Measurements from ENCODE around the gene EIF4E3.

Gene EIF4E3

GRCh38 chr3:71641674-71642073 is 83.5 kb downstream of the EIF4E3 start:
- no peak for DNase-seq

- no peak for DNase-seq
Observed at GRCh38 chr3:71640331-71640983, 84.7 kb downstream of the EIF4E3 start.

DNA sequence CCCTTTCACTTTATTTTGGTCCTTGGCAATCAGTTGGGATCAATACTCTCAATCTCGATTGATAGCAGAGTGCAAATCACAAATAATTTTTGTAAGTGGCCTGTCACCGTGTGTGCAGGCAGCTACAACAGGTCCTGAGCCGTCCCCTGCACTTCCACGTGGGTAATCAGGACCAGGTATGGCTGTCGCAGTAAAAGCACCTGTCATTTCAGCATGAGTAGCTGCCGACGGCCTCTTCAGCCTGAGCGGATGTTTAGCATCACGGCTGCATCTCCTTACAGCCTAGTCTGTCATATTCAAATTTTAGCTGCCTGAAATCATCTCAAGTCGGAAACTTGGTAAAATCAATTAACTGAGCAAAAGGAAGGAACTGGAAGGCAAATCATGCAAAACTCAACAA is 88.7 kb downstream of the EIF4E3 start:
- DNase-seq = no peak

DNA sequence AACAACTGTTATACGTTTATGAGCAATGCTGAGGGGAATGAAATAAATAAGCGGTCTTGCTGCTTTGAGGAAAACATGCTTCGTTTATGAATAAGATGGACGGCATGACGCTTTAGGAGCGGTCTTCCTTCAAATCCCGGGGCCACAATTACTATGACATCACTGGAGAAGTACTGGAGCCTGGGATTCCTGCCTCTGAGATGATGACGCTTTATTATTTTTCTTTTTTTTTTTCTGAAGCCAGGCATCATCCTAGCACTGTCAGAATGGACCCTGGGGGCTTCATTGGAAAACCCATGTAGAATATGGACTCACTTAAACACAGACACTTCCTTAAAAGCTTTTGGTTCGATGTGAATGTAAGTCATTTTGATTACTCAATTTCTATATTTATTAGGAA is 89.2 kb downstream of the EIF4E3 start:
- DNase-seq = no peak

- DNase-seq = no peak
Observed at GRCh38 chr3:71634671-71635070, 90.5 kb downstream of the EIF4E3 start.

DNA sequence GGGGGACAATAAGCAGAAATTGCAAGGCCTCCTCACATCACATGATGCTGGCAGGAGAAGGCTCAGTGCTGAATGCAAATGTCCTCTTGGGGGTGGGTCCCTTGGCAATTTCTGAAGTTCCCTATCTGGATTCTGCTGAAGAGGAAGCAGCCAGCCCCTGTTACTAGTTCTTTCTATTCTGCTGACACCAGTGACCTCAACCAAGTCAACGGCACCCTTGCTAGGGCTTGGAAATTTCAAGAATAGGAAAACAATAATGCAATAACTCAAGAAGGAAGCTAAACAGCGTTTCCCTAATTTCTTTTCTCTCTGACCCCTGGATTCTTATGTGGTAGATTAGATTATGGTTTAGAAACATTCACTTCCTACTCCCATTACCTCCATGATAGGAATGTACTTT is 95.5 kb downstream of the EIF4E3 start:
- no peak for DNase-seq

GRCh38 chr3:71629289-71629688 is 95.9 kb downstream of the EIF4E3 start:
- no peak for DNase-seq

DNA sequence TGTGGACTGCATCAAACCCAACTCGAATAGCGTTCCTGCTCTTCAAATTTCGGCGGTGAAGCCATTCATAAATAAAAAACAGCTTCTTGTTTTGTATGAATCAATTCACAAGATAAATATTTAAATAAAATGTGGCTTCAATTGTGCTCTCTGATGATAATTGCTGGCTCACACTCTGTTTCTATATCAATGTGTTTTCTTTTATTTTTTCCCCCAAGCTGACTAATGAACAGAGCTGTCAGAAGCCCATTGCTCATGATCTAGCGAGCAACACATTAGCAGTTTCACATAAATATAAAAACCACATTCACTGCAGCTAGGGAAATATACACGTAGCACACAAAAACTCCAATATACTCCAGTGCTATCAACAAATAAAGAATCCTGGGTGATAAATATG is 96.7 kb downstream of the EIF4E3 start:
- no peak for DNase-seq

- DNase-seq = no peak
Observed at GRCh38 chr3:71625676-71626075, 99.5 kb downstream of the EIF4E3 start.

Measured in NCI-H446 treated with DMSO at 0.1 percent for 48 hours (cell line).